ENCODE data around the gene MR1.

MR1 gene

DNA sequence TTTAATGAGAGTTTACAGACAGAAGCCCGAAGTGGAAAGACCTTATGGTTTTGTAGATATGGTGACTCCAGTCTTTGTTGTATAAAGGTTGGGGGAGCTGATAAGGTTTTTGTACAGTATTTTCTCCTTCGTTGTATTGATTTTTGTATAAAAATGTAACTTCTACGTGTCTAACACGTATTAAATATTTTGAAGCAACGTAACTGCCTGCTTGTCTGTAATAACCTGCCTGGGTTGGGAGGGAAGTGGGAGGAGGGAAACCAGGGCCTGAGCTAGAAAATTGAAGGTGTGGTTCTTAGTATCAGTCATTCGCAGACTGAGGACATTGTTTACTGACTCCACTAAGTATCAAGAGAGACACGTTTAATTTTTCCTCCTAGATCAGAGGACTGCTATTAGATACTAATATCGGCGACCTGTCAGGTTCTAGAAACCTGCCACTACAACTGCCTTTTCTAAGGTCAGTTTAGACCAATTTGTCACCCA, 56.9 kb downstream of the MR1 start:
- no peak overlapping the region for H3K27ac ChIP-seq (ENCODE audit: insufficient read depth, low read depth, low read length, poor library complexity, severe bottlenecking)
- H3K4me1 ChIP-seq (ENCODE audit: control insufficient read depth, insufficient read depth, low read length) = peaks cover 21% of the 10 kb centered on the region
- H3K27me3 ChIP-seq (ENCODE audit: control insufficient read depth, insufficient read depth, low read length, poor library complexity, severe bottlenecking) = peaks cover 19% of the 10 kb centered on the region
- H3K4me3 ChIP-seq (ENCODE audit: insufficient read depth, low read depth, low read length) = peak overlapping the region; percentile 81
- no peaks in the 10 kb centered on the region for H3K9me3 ChIP-seq (ENCODE audit: control insufficient read depth, low read length)
- WGBS, 2 experiments = 32 to 41% methylated on average over 6 to 9 of the region's 9 CpGs
- H3K36me3 ChIP-seq (ENCODE audit: control insufficient read depth, insufficient read depth, low read length) = no peaks in the 10 kb centered on the region

DNA sequence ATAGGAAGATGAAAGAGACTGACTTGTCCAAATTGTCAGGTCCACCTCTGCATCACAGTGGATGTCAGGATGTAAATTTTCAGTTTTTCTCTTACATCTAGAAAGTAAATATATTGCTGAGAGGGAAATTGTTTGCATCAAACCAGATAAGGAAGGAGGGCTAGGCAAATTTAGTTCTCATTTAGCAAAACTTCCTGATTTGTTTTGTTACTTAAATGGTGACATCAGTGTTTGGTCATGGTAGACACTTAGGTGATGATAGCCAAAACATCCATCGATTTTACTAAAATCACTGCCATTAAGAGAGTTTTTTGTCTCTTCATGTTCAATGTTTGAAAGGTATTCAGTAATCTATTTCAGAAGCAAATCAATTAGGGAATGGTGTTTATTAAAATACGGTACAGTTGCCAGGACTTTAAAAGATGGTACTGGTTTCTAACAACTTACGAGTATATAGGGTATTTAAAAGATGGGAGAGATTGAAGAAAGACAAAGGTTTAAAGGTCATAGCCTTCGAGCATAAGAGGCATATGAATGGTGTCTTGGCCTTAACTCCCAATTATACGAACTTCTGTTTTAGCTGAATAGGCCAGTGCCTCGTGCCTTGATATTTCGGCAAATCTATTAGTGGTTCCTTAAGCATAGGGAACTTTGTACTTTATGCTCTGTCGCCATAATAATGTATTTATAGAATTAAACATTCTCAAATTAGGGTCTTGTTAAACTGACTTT, 57.7 kb downstream of the MR1 start:
- Histone ChIP-seq H3K36me3 (ENCODE audit: control insufficient read depth, insufficient read depth, low read length) (no peaks in the 10 kb centered on the region), H3K27ac (ENCODE audit: insufficient read depth, low read depth, low read length, poor library complexity, severe bottlenecking) (no peak overlapping the region), H3K27me3 (ENCODE audit: control insufficient read depth, insufficient read depth, low read length, poor library complexity, severe bottlenecking) (peaks cover 14% of the 10 kb centered on the region), H3K4me1 (ENCODE audit: control insufficient read depth, insufficient read depth, low read length) (peaks cover 29% of the 10 kb centered on the region), H3K9me3 (ENCODE audit: control insufficient read depth, low read length) (no peaks in the 10 kb centered on the region), H3K4me3 (ENCODE audit: insufficient read depth, low read depth, low read length) (no peak overlapping the region)
- WGBS, 2 experiments = 87 to 94% methylated on average over 7 to 8 of the region's 8 CpGs

DNA sequence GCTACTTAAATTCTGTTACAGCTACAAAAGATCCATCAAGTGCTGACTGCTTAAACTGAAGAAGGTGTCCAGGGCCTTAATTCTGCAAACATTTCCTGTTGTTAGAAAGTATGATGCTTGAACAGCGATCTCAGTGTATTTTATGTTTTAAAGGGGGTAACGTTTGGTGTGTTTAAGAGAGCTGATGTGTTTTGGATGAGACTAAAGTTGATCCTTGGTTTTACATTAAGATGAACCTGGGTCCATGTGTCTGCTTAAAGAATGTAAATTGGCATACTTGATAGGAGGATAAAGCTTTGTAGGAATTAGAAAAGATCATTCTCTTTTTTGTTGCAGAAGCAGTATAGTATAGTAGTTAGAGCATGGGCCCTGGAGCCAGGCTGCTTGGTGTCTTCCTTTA, 58.3 kb downstream of the MR1 start:
- Histone ChIP-seq H3K9me3 (ENCODE audit: control insufficient read depth, low read length) (no peaks in the 10 kb centered on the region), H3K4me1 (ENCODE audit: control insufficient read depth, insufficient read depth, low read length) (peaks cover 35% of the 10 kb centered on the region), H3K27me3 (ENCODE audit: control insufficient read depth, insufficient read depth, low read length, poor library complexity, severe bottlenecking) (peaks cover 11% of the 10 kb centered on the region), H3K36me3 (ENCODE audit: control insufficient read depth, insufficient read depth, low read length) (no peaks in the 10 kb centered on the region), H3K27ac (ENCODE audit: insufficient read depth, low read depth, low read length, poor library complexity, severe bottlenecking) (no peak overlapping the region), H3K4me3 (ENCODE audit: insufficient read depth, low read depth, low read length) (no peak overlapping the region)
- WGBS, 2 experiments = 93% methylated on average over 2 of the region's 2 CpGs

DNA sequence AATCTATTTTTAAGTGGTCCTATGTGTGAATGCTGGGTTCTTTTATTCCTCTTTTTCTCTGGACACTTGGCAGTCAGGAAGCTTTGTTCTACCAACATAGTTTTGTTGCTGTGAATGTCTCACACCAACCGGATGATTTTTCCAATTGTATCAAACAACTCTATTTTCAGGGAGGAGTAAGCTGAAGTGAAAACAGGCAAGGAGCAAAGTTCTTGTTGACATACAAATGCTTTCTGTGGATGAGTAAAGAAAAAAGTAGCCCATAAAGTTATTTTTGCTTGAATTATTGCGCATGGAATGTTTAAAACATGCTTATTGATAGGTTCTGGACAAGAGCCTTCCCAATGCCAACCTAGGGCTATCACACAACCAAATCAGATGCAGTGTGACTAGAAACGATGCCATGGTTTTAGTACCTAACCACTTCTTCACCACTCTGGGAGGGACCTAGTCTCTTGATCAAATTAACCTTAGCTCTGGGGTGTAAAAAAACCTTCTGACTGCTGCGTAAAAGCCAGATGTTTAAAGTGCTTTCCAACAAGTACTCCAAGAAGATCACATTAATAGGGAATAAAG, 59.2 kb downstream of the MR1 start:
- no peak overlapping the region for H3K4me3 ChIP-seq (ENCODE audit: insufficient read depth, low read depth, low read length)
- H3K36me3 ChIP-seq (ENCODE audit: control insufficient read depth, insufficient read depth, low read length) = no peaks in the 10 kb centered on the region
- H3K27ac ChIP-seq (ENCODE audit: insufficient read depth, low read depth, low read length, poor library complexity, severe bottlenecking) = no peak overlapping the region
- WGBS, 2 experiments = 91 to 95% methylated on average over 4 of the region's 4 CpGs
- peaks cover 42% of the 10 kb centered on the region for H3K4me1 ChIP-seq (ENCODE audit: control insufficient read depth, insufficient read depth, low read length)
- peaks cover 2% of the 10 kb centered on the region for H3K27me3 ChIP-seq (ENCODE audit: control insufficient read depth, insufficient read depth, low read length, poor library complexity, severe bottlenecking)
- no peaks in the 10 kb centered on the region for H3K9me3 ChIP-seq (ENCODE audit: control insufficient read depth, low read length)

DNA sequence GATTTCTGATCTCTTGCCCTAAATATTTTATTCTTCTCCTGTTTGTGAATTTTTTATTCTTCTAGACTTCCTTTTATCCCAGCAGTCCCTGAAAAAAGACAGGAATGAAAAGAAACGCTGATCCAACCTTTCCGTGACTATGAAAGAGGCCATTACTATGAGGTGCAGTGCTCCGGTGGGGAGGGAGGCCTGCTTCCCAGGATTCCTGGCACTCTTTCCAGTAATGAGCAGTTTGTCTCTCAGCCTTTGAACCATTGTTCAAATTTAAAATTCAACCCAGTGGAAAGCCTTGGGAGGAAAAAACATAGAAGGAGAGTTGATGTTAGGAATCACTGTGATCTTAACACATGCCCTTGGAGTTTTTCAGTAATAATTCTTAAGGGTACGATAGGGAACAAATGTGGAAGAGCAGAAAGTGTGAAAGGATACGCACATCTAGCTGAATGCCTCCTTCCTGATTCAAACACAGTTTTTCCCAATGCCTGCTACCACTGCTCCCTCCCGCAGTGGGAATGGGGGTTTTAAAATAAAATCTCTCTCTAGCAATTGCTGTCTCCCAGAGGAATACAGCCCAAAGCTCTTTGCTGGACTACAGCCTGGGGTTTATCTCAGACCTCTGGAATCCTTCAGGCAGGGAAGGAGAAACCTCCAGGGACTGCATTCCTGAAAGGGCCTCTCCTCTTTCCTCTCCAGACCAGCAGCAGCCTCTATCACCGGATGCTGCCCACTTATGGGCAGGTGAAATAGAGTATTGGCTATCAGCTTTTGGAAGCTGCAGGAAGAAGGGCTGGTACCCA, 60.8 kb downstream of the MR1 start:
- Histone ChIP-seq H3K27ac (ENCODE audit: insufficient read depth, low read depth, low read length, poor library complexity, severe bottlenecking) (no peak overlapping the region), H3K36me3 (ENCODE audit: control insufficient read depth, insufficient read depth, low read length) (no peaks in the 10 kb centered on the region), H3K9me3 (ENCODE audit: control insufficient read depth, low read length) (no peaks in the 10 kb centered on the region), H3K27me3 (ENCODE audit: control insufficient read depth, insufficient read depth, low read length, poor library complexity, severe bottlenecking) (peaks cover 3% of the 10 kb centered on the region), H3K4me3 (ENCODE audit: insufficient read depth, low read depth, low read length) (no peak overlapping the region), H3K4me1 (ENCODE audit: control insufficient read depth, insufficient read depth, low read length) (peaks cover 50% of the 10 kb centered on the region)
- 66 to 78% methylated on average over 7 of the region's 7 CpGs for WGBS, 2 experiments

DNA sequence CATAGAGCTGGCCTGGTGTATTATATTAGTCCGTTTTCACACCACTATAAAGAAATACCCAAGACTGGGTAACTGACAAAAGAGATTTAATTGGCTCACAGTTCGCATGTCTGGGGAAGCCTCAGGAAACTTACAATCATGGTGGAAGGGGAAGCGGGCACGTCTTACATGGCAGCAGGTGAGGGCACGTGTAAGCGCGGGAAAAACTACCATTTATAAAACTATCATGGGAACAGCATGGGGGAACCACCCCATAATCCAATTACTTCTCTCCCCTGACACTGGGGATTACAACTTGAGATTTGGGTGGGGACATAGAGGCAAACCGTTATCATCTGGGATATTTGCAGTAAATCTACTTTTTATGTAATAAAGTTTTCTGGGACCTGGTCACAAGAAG, 61.5 kb downstream of the MR1 start:
- Histone ChIP-seq H3K36me3 (ENCODE audit: control insufficient read depth, insufficient read depth, low read length) (no peaks in the 10 kb centered on the region), H3K27ac (ENCODE audit: insufficient read depth, low read depth, low read length, poor library complexity, severe bottlenecking) (no peak overlapping the region), H3K4me3 (ENCODE audit: insufficient read depth, low read depth, low read length) (no peak overlapping the region), H3K27me3 (ENCODE audit: control insufficient read depth, insufficient read depth, low read length, poor library complexity, severe bottlenecking) (peaks cover 9% of the 10 kb centered on the region), H3K4me1 (ENCODE audit: control insufficient read depth, insufficient read depth, low read length) (peaks cover 56% of the 10 kb centered on the region), H3K9me3 (ENCODE audit: control insufficient read depth, low read length) (no peaks in the 10 kb centered on the region)
- WGBS, 2 experiments = 92 to 94% methylated on average over 8 of the region's 8 CpGs

DNA sequence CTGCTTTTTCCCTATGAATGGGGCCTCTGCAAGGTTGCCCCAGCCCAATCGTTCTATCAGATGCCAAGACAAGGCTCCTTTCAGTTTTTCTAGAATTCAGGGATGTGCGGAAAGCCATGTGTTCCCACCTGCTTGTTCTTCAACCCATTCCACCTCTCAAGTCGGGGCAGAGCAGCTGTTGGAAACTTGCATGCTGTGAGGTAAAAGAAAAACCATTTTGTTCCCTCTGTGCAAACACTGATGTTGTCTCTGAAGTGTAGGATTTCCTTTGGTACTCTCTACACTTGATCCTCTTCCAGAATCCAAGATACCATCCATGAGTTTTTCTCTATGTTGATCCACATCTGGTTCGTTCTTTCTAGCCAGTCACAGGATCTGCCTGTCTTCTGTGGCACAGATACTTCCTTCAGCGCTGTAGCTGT, 62.0 kb downstream of the MR1 start:
- peaks cover 61% of the 10 kb centered on the region for H3K4me1 ChIP-seq (ENCODE audit: control insufficient read depth, insufficient read depth, low read length)
- H3K9me3 ChIP-seq (ENCODE audit: control insufficient read depth, low read length) = no peaks in the 10 kb centered on the region
- H3K36me3 ChIP-seq (ENCODE audit: control insufficient read depth, insufficient read depth, low read length) = no peaks in the 10 kb centered on the region
- no peak overlapping the region for H3K27ac ChIP-seq (ENCODE audit: insufficient read depth, low read depth, low read length, poor library complexity, severe bottlenecking)
- no peak overlapping the region for H3K4me3 ChIP-seq (ENCODE audit: insufficient read depth, low read depth, low read length)
- H3K27me3 ChIP-seq (ENCODE audit: control insufficient read depth, insufficient read depth, low read length, poor library complexity, severe bottlenecking) = peaks cover 14% of the 10 kb centered on the region
- WGBS, 2 experiments = 75 to 77% methylated on average over 5 of the region's 5 CpGs

DNA sequence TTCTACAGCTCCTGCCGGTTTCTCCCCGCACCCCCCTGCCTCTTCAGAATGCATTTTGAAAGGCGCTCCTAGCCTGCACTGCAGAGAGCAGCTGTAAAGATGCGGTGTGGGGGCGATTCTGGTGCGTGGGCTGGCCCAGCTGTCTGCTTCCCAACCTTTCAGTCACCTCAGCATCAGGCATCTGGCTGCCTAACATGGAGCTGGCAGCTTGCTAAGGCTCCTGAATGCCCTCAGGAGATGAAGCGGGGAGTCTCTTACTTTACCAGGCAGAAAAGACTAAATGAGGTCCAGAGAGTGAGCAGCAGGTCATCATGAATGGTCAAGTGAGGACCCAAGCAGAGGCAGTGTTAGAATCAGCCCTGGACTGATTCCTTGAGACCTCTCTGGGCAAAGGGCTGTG, 63.5 kb downstream of the MR1 start:
- WGBS, 2 experiments = 34 to 37% methylated on average over 7 of the region's 7 CpGs
- no peak overlapping the region for H3K27ac ChIP-seq (ENCODE audit: insufficient read depth, low read depth, low read length, poor library complexity, severe bottlenecking)
- H3K36me3 ChIP-seq (ENCODE audit: control insufficient read depth, insufficient read depth, low read length) = no peaks in the 10 kb centered on the region
- peaks cover 17% of the 10 kb centered on the region for H3K27me3 ChIP-seq (ENCODE audit: control insufficient read depth, insufficient read depth, low read length, poor library complexity, severe bottlenecking)
- peaks cover 71% of the 10 kb centered on the region for H3K4me1 ChIP-seq (ENCODE audit: control insufficient read depth, insufficient read depth, low read length)
- H3K4me3 ChIP-seq (ENCODE audit: insufficient read depth, low read depth, low read length) = no peak overlapping the region
- H3K9me3 ChIP-seq (ENCODE audit: control insufficient read depth, low read length) = no peaks in the 10 kb centered on the region

DNA sequence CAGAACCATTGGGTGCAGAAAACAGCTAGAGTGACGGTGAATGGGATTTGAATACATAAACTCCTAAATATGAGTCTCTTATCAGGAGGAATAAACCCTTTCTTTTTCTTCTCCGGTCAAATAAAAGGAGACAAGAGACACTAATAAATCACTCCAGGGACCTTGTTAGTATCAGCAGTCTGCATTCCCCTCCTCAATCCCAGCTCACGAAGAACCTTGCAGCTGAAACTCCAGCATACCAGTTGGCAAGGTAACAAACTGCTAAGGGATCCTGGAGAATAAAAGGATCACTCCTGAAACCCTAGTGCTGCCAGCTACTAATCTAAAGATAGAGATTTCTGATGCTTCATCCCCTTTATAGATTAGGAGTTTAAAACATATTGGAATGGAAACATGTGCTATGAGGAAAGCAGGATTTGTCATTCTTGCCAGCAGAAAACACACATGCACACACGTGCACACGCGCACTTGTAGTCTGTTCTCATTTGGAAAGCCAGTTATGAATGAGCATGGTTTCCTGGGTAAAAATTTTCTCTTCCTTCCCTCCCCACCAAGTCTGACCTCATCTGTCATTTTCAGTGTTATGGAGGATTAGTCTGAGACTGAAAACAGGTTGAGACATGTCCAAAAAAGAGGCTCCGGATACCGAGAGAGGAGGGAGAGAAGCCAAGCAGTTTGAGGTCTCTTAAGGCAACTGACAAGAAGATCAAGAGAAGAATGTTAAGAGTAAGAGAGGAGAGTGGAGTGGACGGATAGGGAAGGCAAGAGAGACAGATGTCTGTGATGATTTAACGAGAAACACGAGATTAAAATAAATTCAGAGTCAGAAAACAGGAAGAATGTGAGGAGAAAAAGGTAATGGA, 65.6 kb downstream of the MR1 start:
- H3K27ac ChIP-seq (ENCODE audit: insufficient read depth, low read depth, low read length, poor library complexity, severe bottlenecking) = no peak overlapping the region
- no peaks in the 10 kb centered on the region for H3K36me3 ChIP-seq (ENCODE audit: control insufficient read depth, insufficient read depth, low read length)
- peaks cover 80% of the 10 kb centered on the region for H3K4me1 ChIP-seq (ENCODE audit: control insufficient read depth, insufficient read depth, low read length)
- no peaks in the 10 kb centered on the region for H3K9me3 ChIP-seq (ENCODE audit: control insufficient read depth, low read length)
- H3K27me3 ChIP-seq (ENCODE audit: control insufficient read depth, insufficient read depth, low read length, poor library complexity, severe bottlenecking) = peaks cover 17% of the 10 kb centered on the region
- WGBS, 2 experiments = 58 to 60% methylated on average over 10 of the region's 11 CpGs
- no peak overlapping the region for H3K4me3 ChIP-seq (ENCODE audit: insufficient read depth, low read depth, low read length)

All from ectodermal cell (in vitro differentiated cells).